Measurements from ENCODE around the gene NACA2.

DNA sequence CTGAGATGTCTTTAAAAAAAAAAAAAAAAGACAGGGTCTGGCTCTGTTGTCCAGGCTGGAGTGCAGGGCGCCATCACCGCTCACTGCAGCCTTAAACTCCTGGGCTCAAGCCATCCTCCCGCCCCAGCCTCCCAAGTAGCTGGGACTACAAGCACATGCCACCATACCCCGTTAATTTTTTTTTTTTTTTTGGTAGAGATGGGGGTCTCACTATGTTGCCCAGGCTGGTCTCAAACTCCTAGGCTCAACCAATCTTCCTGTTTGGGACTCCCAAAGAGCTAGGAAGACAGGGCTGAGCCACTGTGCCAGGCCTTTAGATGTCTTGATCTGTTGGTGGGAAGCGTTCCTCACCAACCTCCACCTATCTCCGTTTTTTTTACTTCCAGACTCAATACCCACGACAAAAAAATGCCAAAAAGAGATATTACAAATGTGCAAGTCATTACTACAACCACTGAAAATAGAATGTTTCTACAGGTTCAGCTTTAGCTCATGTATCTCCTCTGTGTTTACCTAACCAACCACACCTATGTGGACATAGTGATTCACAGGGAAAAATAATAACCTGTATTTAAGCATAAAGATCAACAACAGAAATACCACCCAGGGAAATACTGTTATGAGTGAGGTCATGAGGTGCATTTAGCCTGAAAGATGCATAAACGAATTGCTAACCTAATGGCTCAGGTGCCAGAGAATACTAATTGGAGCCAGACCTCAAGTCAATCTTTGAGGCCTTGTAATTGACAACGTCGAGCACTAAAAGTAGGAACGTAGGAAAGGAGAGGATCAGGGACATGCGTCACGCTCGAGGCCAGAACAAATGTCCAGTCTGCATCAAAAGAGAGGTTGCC is 22.6 kb downstream of the NACA2 start:
- TF ChIP-seq, protein P1, sequence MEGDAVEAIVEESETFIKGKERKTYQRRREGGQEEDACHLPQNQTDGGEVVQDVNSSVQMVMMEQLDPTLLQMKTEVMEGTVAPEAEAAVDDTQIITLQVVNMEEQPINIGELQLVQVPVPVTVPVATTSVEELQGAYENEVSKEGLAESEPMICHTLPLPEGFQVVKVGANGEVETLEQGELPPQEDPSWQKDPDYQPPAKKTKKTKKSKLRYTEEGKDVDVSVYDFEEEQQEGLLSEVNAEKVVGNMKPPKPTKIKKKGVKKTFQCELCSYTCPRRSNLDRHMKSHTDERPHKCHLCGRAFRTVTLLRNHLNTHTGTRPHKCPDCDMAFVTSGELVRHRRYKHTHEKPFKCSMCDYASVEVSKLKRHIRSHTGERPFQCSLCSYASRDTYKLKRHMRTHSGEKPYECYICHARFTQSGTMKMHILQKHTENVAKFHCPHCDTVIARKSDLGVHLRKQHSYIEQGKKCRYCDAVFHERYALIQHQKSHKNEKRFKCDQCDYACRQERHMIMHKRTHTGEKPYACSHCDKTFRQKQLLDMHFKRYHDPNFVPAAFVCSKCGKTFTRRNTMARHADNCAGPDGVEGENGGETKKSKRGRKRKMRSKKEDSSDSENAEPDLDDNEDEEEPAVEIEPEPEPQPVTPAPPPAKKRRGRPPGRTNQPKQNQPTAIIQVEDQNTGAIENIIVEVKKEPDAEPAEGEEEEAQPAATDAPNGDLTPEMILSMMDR (IDR thresholded peaks at IDR 0.05), result no peak
- no peak for TF ChIP-seq ZFX (IDR thresholded peaks at IDR 0.05; ENCODE audit: borderline replicate concordance)
